Breast epithelium (tissue), 3 donors: ENCODE measurements around the gene HLA-DRA.

Experiments
- POLR2A ChIP-seq: fragments of 450-650 bp; IDR thresholded peaks from one replicate; pipeline ENCODE4 v1.6.1; 2016; ENCODE audit warnings: antibody characterized with exemption, mild to moderate bottlenecking, moderate library complexity
- POLR2AphosphoS5 ChIP-seq, 3 donors: sonication (generic); formaldehyde crosslinking; IDR thresholded peaks; one replicate each; pipeline ENCODE4 v1.6.1; 2017; ENCODE audit warnings: antibody characterized with exemption in 3 of 3
- TF ChIP-seq, protein P1 (sequence below), 3 donors: fragments of 450-650 bp; IDR thresholded peaks; one replicate each; pipeline ENCODE4 v1.5.1; 2016 to 2017; ENCODE audit warnings: antibody characterized with exemption in 3 of 3, mild to moderate bottlenecking in 3 of 3, moderate library complexity in 3 of 3

DNA sequence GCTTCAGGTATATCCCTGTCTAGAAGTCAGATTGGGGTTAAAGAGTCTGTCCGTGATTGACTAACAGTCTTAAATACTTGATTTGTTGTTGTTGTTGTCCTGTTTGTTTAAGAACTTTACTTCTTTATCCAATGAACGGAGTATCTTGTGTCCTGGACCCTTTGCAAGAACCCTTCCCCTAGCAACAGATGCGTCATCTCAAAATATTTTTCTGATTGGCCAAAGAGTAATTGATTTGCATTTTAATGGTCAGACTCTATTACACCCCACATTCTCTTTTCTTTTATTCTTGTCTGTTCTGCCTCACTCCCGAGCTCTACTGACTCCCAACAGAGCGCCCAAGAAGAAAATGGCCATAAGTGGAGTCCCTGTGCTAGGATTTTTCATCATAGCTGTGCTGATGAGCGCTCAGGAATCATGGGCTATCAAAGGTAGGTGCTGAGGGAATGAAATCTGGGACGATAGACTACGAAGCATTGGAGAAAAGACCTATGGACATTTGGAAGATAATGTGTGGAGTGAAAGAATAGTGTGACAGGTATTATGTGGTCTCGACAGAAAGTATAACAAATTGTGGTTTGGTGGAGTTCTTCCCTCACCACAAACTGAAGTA is at the start of gene HLA-DRA:
- TF ChIP-seq, protein P1, sequence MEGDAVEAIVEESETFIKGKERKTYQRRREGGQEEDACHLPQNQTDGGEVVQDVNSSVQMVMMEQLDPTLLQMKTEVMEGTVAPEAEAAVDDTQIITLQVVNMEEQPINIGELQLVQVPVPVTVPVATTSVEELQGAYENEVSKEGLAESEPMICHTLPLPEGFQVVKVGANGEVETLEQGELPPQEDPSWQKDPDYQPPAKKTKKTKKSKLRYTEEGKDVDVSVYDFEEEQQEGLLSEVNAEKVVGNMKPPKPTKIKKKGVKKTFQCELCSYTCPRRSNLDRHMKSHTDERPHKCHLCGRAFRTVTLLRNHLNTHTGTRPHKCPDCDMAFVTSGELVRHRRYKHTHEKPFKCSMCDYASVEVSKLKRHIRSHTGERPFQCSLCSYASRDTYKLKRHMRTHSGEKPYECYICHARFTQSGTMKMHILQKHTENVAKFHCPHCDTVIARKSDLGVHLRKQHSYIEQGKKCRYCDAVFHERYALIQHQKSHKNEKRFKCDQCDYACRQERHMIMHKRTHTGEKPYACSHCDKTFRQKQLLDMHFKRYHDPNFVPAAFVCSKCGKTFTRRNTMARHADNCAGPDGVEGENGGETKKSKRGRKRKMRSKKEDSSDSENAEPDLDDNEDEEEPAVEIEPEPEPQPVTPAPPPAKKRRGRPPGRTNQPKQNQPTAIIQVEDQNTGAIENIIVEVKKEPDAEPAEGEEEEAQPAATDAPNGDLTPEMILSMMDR (IDR thresholded peaks at IDR 0.05): no peak
- TF ChIP-seq POLR2AphosphoS5 (IDR thresholded peaks at IDR 0.05) (peak in 1 of 3 donors; percentile 58), POLR2A (no peak)
